Measurements from ENCODE around the gene FTSJ1. TPM values are rescaled to one million over a fixed set of nuclear protein-coding genes. Genes with fewer than 3 reads are reported as not detected.

FTSJ1 gene
- total RNA-seq, 1 experiment from 2014 or later, result 53.9 TPM

DNA sequence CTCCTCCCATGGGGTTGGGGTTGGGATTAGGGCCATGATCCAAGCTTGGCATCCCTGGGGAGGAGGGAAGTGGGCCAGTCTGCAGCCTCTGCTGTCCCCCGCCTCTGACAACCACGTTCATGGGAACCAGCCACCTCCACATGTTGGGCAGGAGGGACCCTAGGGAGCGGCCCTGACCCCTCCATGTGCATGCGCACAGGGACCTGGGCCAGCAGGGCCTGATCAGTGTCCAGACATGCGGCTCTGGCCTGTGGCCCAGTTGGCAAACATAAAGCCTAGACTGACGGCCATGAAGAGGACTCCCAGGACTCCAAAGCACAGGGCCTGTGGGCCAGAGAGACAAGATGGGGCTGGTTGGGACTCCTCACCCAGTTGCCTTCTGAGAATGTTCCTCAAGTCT lies 17.3 kb upstream of the FTSJ1 start:
- no peak for ATAC-seq
- ChIA-PET CTCF (no interaction called here), POLR2A (no interaction called here)
- Mint-ChIP-seq H3K27me3 (ENCODE audit: low read depth) (no peaks in the 10 kb centered on the region), H3K4me1 (no peaks in the 10 kb centered on the region), H3K4me3 (no peak overlapping the region), H3K9me3 (no peaks in the 10 kb centered on the region), H3K27ac (no peak overlapping the region), H3K36me3 (peaks cover 25% of the 10 kb centered on the region)
- TF ChIP-seq, protein P1, sequence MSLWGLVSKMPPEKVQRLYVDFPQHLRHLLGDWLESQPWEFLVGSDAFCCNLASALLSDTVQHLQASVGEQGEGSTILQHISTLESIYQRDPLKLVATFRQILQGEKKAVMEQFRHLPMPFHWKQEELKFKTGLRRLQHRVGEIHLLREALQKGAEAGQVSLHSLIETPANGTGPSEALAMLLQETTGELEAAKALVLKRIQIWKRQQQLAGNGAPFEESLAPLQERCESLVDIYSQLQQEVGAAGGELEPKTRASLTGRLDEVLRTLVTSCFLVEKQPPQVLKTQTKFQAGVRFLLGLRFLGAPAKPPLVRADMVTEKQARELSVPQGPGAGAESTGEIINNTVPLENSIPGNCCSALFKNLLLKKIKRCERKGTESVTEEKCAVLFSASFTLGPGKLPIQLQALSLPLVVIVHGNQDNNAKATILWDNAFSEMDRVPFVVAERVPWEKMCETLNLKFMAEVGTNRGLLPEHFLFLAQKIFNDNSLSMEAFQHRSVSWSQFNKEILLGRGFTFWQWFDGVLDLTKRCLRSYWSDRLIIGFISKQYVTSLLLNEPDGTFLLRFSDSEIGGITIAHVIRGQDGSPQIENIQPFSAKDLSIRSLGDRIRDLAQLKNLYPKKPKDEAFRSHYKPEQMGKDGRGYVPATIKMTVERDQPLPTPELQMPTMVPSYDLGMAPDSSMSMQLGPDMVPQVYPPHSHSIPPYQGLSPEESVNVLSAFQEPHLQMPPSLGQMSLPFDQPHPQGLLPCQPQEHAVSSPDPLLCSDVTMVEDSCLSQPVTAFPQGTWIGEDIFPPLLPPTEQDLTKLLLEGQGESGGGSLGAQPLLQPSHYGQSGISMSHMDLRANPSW (CRISPR knock-in tag; conservative IDR thresholded peaks at IDR 0.05; ENCODE audit: low read depth), result no peak
- no peak for TF ChIP-seq ZNF138 (CRISPR knock-in tag; conservative IDR thresholded peaks at IDR 0.05)
- no peak for TF ChIP-seq PREB (CRISPR knock-in tag; IDR thresholded peaks at IDR 0.05; ENCODE audit: borderline replicate concordance)
- TF ChIP-seq, protein P2, sequence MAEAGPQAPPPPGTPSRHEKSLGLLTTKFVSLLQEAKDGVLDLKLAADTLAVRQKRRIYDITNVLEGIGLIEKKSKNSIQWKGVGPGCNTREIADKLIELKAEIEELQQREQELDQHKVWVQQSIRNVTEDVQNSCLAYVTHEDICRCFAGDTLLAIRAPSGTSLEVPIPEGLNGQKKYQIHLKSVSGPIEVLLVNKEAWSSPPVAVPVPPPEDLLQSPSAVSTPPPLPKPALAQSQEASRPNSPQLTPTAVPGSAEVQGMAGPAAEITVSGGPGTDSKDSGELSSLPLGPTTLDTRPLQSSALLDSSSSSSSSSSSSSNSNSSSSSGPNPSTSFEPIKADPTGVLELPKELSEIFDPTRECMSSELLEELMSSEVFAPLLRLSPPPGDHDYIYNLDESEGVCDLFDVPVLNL (CRISPR knock-in tag; IDR thresholded peaks at IDR 0.05; ENCODE audit: borderline replicate concordance, low read depth), result no peak
- TF ChIP-seq, protein P3, sequence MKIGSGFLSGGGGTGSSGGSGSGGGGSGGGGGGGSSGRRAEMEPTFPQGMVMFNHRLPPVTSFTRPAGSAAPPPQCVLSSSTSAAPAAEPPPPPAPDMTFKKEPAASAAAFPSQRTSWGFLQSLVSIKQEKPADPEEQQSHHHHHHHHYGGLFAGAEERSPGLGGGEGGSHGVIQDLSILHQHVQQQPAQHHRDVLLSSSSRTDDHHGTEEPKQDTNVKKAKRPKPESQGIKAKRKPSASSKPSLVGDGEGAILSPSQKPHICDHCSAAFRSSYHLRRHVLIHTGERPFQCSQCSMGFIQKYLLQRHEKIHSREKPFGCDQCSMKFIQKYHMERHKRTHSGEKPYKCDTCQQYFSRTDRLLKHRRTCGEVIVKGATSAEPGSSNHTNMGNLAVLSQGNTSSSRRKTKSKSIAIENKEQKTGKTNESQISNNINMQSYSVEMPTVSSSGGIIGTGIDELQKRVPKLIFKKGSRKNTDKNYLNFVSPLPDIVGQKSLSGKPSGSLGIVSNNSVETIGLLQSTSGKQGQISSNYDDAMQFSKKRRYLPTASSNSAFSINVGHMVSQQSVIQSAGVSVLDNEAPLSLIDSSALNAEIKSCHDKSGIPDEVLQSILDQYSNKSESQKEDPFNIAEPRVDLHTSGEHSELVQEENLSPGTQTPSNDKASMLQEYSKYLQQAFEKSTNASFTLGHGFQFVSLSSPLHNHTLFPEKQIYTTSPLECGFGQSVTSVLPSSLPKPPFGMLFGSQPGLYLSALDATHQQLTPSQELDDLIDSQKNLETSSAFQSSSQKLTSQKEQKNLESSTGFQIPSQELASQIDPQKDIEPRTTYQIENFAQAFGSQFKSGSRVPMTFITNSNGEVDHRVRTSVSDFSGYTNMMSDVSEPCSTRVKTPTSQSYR (CRISPR knock-in tag; IDR thresholded peaks at IDR 0.05), result no peak
- TF ChIP-seq IRF2 (CRISPR knock-in tag; IDR thresholded peaks at IDR 0.05; ENCODE audit: borderline replicate concordance, low read depth), result no peak
- TF ChIP-seq ZNF671 (CRISPR knock-in tag; IDR thresholded peaks at IDR 0.05), result no peak
- TF ChIP-seq MAX (CRISPR knock-in tag; IDR thresholded peaks at IDR 0.05), result no peak
- no peak for TF ChIP-seq TCF7 (CRISPR knock-in tag; IDR thresholded peaks at IDR 0.05; ENCODE audit: low read depth)
- TF ChIP-seq ZNF416 (CRISPR knock-in tag; IDR thresholded peaks at IDR 0.05), result no peak
- TF ChIP-seq GABPB1 (CRISPR knock-in tag; IDR thresholded peaks at IDR 0.05), result no peak
- TF ChIP-seq, protein P4, sequence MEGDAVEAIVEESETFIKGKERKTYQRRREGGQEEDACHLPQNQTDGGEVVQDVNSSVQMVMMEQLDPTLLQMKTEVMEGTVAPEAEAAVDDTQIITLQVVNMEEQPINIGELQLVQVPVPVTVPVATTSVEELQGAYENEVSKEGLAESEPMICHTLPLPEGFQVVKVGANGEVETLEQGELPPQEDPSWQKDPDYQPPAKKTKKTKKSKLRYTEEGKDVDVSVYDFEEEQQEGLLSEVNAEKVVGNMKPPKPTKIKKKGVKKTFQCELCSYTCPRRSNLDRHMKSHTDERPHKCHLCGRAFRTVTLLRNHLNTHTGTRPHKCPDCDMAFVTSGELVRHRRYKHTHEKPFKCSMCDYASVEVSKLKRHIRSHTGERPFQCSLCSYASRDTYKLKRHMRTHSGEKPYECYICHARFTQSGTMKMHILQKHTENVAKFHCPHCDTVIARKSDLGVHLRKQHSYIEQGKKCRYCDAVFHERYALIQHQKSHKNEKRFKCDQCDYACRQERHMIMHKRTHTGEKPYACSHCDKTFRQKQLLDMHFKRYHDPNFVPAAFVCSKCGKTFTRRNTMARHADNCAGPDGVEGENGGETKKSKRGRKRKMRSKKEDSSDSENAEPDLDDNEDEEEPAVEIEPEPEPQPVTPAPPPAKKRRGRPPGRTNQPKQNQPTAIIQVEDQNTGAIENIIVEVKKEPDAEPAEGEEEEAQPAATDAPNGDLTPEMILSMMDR (IDR thresholded peaks at IDR 0.05), result no peak
- DNase-seq (ENCODE audit: low spot score), result no peak

DNA sequence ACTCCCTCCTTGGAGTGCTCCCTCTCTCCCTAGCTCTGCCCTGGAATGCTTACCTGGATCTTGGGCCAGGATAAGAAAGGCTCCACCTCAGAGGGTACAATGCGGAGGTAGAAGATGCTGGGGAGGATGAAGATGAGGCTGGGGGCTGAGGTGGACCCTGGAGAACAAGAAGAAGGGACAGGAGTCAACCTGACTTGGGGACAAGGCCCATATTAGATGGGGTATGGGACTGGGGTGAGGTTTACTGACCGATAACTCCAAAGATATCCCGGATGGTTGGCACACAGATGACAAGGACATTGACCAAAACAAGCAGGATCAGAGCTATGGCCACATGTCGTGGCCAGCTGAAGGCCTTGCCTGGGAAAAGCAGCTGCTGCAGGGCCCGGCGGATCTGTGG lies 16.5 kb upstream of the FTSJ1 start:
- Mint-ChIP-seq H3K4me1 (no peaks in the 10 kb centered on the region), H3K36me3 (peaks cover 30% of the 10 kb centered on the region), H3K27ac (no peak overlapping the region), H3K27me3 (ENCODE audit: low read depth) (no peaks in the 10 kb centered on the region), H3K9me3 (no peaks in the 10 kb centered on the region), H3K4me3 (no peak overlapping the region)
- TF ChIP-seq ZNF138 (CRISPR knock-in tag; conservative IDR thresholded peaks at IDR 0.05) (no peak), ZBTB21 (CRISPR knock-in tag; IDR thresholded peaks at IDR 0.05; ENCODE audit: borderline replicate concordance) (no peak), IRF1 (CRISPR knock-in tag; IDR thresholded peaks at IDR 0.05) (no peak)
- DNase-seq (ENCODE audit: low spot score), result no peak
- CTCF ChIA-PET, result no interaction called here
- POLR2A ChIA-PET, result interaction anchor here (1.3 kb wide), 1 partner anchor 12 kb away, joined by 3 read pairs; no protein-coding TSS in a partner anchor
- ATAC-seq, result no peak

Data from WTC11 (cell line).